Stimulated activated CD4-positive, alpha-beta T cell treated with anti-CD3 and anti-CD28 coated beads, TNF-alpha, amount 100 ng/mL, for 48 hours (primary cell): ENCODE data around the gene VAPA.

Experiments used
- DNase-seq, 3 donors: peaks; one replicate each; pipeline ENCODE4 v3.0.0-alpha.2; 2020; ENCODE audit warnings: low read depth in 3 of 3

VAPA gene

DNA sequence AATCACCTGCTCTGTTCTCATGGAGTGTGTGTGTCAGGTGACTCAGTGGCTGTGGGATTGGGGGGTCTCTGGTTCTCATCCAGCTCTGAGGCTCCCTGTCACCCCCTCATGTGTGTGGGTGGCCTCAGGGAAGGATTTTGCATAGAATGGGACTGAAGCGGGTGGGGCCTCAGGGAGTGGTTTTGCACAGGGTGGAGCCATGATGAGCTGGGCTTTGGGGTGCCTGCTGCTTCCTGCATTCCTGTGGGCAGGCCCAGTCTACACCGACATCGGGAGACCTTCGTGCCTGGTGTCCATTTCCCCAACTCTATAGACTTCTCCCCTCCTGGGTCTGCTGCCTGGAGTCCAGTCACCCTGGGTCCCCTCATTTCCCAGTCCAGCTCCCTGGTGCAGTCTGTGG is 59.7 kb downstream of the VAPA start:
- DNase-seq, result no peak

DNA sequence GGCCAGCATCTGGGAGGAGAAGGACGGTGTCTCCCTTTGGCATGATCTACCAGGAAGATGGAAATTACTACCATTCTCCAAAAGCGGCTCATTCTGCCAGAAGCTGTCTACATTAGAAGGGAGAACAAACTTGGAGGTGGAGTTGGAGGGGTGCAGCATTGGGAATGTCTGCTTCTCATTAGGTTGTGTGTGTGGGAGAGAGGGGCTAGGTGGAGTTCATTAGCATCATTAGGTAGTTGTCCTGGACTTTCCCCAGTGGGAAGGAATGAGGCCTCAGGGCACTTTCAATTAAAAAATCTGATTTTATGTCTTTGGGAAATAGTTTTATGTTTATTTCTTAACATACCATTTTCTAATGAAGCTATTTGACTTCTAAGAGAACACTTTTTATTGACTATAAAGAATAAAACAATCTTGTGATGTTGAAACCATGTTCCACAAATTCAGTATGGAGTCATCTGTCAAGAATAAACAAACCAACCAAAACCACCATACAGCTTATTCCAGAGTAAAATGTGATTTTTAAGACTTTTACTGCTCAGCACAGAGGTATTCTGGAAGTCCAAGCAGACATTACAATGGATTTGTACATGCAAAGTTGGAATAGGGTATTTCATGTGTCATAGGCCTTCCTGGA is 60.6 kb downstream of the VAPA start:
- DNase-seq, result no peak

GRCh38 chr18:9975658-9976057 is 61.8 kb downstream of the VAPA start:
- DNase-seq, result no peak

DNA sequence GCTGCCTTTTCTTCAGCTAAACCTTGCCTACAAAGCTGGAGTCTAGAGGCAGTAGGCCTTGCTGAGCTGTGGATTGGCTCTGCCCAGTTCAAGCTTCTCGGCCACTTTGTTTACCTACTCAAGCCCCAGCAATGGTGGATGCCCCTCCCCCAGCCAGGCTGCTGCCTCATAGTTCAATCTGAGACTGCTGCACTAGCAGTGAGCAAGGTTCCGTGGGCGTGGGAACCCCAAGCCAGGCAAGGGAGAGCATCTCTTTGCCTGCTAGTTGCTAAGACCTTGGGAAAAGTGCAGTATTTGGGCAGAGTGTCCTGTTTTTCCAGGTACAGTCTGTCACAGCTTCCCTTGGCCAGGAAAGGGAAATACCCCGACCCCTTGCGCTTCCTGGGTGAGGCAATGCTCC is 68.9 kb downstream of the VAPA start:
- peak in 1 of 3 donors; percentile 6 for DNase-seq

DNA sequence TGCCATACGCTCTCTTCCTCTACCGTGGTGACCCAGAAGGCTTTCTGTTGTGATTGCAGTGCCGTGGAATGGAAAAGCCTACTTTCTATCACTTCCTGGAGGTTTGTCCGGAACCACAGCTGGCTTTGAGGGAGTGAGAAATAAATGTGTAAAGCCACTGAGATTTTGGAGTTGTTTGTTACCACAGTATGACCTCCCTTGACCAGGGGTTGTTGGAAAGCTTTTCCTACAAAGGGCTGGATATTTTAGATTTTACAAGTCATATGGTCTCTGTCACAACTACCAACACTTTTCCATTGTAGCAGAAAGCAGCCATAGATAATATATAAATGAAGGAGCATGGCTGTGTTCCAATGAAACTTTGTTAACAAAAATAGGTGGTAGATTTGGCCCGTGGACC is 70.3 kb downstream of the VAPA start:
- no peak for DNase-seq

- DNase-seq, result no peak
Measured at GRCh38 chr18:9985641-9986040, 71.8 kb downstream of the VAPA start.

- DNase-seq, result no peak
Measured at GRCh38 chr18:9986156-9986930, 72.5 kb downstream of the VAPA start.

DNA sequence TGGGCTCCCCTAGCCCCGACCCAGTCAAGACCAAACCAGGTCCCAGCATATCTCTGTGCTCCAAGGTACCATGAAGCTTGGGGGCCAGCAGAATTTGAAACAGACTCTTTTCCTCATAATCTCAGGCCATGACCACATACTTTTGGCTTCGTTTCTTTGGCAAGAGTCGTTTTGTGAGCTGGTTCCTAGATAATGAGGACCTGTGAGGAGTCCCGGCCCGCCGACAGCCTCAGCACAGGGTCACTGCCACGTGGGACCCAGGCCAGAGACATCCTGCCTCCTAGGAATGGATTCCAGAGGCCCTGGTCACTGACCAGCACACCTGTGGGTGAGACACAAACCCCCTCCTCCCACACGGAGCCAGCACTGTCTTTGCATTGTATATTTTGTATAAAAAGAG is 73.5 kb downstream of the VAPA start:
- no peak for DNase-seq

- no peak for DNase-seq
Measured at GRCh38 chr18:9987931-9988330, 74.1 kb downstream of the VAPA start.

GRCh38 chr18:9988665-9989064 is 74.8 kb downstream of the VAPA start:
- DNase-seq, result no peak

GRCh38 chr18:9989481-9989880 is 75.7 kb downstream of the VAPA start:
- DNase-seq, result no peak

GRCh38 chr18:9991011-9992000 is 77.5 kb downstream of the VAPA start:
- no peak for DNase-seq

DNA sequence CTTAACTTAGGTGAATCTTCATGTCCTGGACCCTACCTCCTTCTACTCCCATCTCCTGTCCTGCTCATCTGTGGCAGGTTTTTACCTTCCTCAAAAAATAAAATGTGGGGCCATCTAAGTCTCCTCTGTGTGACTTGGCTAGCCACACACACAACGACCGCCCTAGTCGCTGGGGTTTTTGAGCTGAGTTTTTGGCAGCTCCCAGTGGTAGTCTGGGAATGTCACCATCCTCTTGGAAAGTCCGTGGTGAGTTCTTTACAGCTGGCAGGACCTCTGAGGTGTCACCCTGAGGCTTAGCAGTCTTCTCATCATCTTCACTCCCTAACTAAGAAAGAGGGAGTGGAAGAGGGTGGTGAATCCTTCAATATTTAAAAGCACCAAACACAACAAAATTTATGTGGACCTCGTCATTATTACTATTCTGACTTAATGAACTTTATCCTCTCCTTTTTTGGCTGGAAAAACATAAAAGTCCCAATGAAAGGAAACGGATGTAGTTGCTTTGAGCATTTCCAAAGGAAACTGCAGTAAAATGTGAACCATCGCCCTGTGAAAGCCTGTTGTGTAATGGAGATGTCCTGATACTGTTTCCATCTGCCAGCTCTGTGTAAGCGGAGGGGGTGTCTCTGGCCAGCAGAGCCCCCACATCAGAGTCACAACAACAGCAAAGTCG is 78.6 kb downstream of the VAPA start:
- no peak for DNase-seq

DNA sequence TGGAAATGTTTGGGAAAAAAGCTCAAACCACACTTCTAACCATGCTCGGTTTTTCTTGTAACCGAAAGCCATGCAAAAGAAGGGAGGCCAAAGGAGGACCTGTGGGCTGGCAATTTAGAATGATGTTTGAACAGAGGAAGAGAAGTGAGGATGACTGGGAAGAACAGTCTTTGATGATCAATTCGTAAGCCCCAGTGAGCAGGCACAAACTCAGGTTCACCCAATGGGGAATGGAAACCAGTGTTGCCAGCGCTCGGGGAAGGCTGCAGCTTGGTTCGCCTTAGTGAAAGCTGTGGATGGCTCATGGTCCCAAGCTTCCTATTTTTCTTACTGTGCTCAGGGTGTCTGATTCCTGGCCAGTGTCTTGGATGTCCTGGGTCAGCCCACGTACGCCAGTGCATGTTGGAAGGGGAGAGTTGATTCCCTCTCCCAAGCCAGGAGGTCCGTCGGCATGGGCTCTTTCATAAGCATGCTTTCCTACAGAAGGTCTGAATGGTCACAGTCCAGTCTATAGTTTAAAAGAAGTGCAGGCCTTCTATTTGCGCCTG is 79.2 kb downstream of the VAPA start:
- DNase-seq, result no peak

DNA sequence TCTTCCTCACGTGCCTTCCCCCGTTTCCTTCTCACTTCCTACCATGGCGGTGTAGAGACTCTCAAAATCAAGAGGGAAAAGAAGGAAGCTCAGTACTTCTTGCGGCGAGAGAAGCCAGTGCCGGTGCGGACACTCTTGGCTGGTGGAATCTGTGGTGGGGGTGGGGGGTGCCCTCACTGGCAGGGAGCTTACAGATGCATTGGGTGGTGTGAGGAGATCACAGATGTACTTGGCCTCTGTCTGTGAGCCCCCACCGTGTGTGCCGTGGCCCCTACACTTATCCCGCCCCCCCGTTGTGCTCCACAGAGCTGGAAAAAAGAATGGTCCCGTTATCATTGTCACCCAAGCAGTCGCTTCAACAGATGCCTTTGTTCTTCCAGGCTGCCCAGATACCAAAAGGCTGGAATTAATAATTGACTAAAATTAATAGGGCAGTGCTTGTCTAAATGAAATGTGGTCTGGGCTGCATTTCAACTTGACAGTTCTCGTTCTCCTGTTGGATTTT is 79.8 kb downstream of the VAPA start:
- no peak for DNase-seq

- DNase-seq, result no peak
Measured at GRCh38 chr18:9994026-9994570, 80.3 kb downstream of the VAPA start.

GRCh38 chr18:9994701-9995235 is 81.0 kb downstream of the VAPA start:
- DNase-seq, result no peak

GRCh38 chr18:9995631-9996030 is 81.8 kb downstream of the VAPA start:
- DNase-seq, result no peak

- no peak for DNase-seq
Measured at GRCh38 chr18:9996094-9996493, 82.3 kb downstream of the VAPA start.

GRCh38 chr18:9997711-9998110 is 83.9 kb downstream of the VAPA start:
- no peak for DNase-seq

DNA sequence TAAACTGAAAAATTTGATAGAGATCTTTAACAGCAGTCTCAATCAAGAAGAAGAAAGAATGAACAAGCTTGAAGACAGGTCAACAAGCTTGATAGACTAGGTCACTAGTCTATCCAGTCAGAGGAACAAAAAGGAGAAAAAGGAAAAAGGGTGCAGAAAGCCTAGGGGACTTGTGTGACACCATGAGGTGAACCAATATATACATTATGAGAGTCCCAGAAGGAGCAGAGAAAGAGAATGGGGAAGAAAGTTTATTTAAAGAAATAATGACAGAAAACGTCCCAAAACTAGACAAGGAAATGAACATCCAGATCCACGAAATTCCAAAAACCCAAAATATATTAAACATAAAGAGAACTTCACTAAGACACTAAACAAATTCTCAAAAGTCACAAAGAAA is 84.5 kb downstream of the VAPA start:
- DNase-seq, result no peak
